Trophoblast cell (in vitro differentiated cells and primary cell): ENCODE results near the gene KRT83.
"Not testable (repeated sequence)": the region's sequence is repeated elsewhere in the genome, so short reads cannot be mapped to it uniquely, and the experiment has no call there.

ENCODE experiments used
- DNase-seq, 2 donors: peaks; one replicate each; pipeline ENCODE4 v3.0.0-alpha.2; 2016
- H2AFZ ChIP-seq: 2 replicates; pipeline ENCODE4 v1.6.1; 2013; ENCODE audit warnings: low read length, moderate library complexity, mild to moderate bottlenecking; ENCODE audit not compliant: insufficient read depth, poor library complexity
- H2AK5ac ChIP-seq: 2 replicates; pipeline ENCODE4 v1.6.1; 2013; ENCODE audit warnings: mild to moderate bottlenecking, low read length
- H2BK120ac ChIP-seq: 2 replicates; pipeline ENCODE4 v1.6.1; 2013; ENCODE audit warnings: low read length, mild to moderate bottlenecking, moderate library complexity; ENCODE audit not compliant: insufficient read depth, poor library complexity
- H2BK12ac ChIP-seq: 2 replicates; pipeline ENCODE4 v1.6.1; 2013; ENCODE audit warnings: mild to moderate bottlenecking, low read length, moderate library complexity
- H2BK5ac ChIP-seq: 2 replicates; pipeline ENCODE4 v1.6.1; 2013; ENCODE audit warnings: low read length, low read depth, moderate library complexity, mild to moderate bottlenecking; ENCODE audit not compliant: poor library complexity
- H3K14ac ChIP-seq: 2 replicates; pipeline ENCODE4 v1.6.1; 2013; ENCODE audit warnings: mild to moderate bottlenecking, low read length
- H3K18ac ChIP-seq: 2 replicates; pipeline ENCODE4 v1.6.1; 2013; ENCODE audit warnings: mild to moderate bottlenecking, low read length
- H3K23ac ChIP-seq: 2 replicates; pipeline ENCODE4 v1.6.1; 2013; ENCODE audit warnings: low read length
- H3K27ac ChIP-seq: 2 replicates; pipeline ENCODE4 v1.5.1; 2013; ENCODE audit warnings: low read depth, mild to moderate bottlenecking, inconsistent platforms, low read length, moderate library complexity
- H3K27me3 ChIP-seq: 2 replicates; pipeline ENCODE4 v1.6.1; 2013; ENCODE audit warnings: inconsistent platforms, mild to moderate bottlenecking, low read length, moderate library complexity; ENCODE audit not compliant: insufficient read depth
- H3K36me3 ChIP-seq, 2 experiments: 1 replicate in 1 of 2; 2 replicates in 1 of 2; pipeline ENCODE4 v1.6.1; 2013; ENCODE audit warnings: low read length in 2 of 2, mild to moderate bottlenecking in 2 of 2, moderate library complexity in 1 of 2; ENCODE audit not compliant: insufficient read depth in 2 of 2, control insufficient read depth in 1 of 2
- H3K4ac ChIP-seq: 2 replicates; pipeline ENCODE4 v1.6.1; 2013; ENCODE audit warnings: low read depth, mild to moderate bottlenecking, low read length, moderate library complexity
- H3K4me1 ChIP-seq, 2 experiments: 1 replicate in 1 of 2; 2 replicates in 1 of 2; pipeline ENCODE4 v1.6.1; 2013; ENCODE audit warnings: low read length in 2 of 2, mild to moderate bottlenecking in 2 of 2, moderate library complexity in 1 of 2; ENCODE audit not compliant: insufficient read depth in 2 of 2, control insufficient read depth in 1 of 2
- H3K4me2 ChIP-seq: 2 replicates; pipeline ENCODE4 v1.6.1; 2013; ENCODE audit warnings: inconsistent platforms, mild to moderate bottlenecking, low read length, moderate library complexity
- H3K4me3 ChIP-seq: 2 replicates; pipeline ENCODE4 v1.5.1; 2013; ENCODE audit warnings: mild to moderate bottlenecking, low read depth, low read length, inconsistent platforms
- H3K79me1 ChIP-seq: one replicate; pipeline ENCODE4 v1.6.1; 2013; ENCODE audit warnings: low read length
- H3K79me2 ChIP-seq: 2 replicates; pipeline ENCODE4 v1.6.1; 2013; ENCODE audit warnings: low read length, mild to moderate bottlenecking; ENCODE audit not compliant: control insufficient read depth, insufficient read depth, poor library complexity
- H3K9ac ChIP-seq: 2 replicates; pipeline ENCODE4 v1.6.1; 2013; ENCODE audit warnings: mild to moderate bottlenecking, low read length
- H3K9me3 ChIP-seq: 2 replicates; pipeline ENCODE4 v1.6.1; 2013; ENCODE audit warnings: low read depth, mild to moderate bottlenecking, control low read depth, inconsistent platforms, low read length; ENCODE audit not compliant: insufficient read depth
- H4K12ac ChIP-seq: 2 replicates; pipeline ENCODE4 v1.6.1; 2013; ENCODE audit warnings: low read depth, mild to moderate bottlenecking, low read length, moderate library complexity
- H4K8ac ChIP-seq: 2 replicates; pipeline ENCODE4 v1.6.1; 2013; ENCODE audit warnings: low read depth, mild to moderate bottlenecking, low read length, moderate library complexity
- H4K91ac ChIP-seq: one replicate; pipeline ENCODE4 v1.6.1; 2013; ENCODE audit warnings: low read depth, mild to moderate bottlenecking, low read length, moderate library complexity
- WGBS: extraction: QIAGEN DNeasy Blood & Tissue Kit; methylation state at CpG from one replicate; pipeline ENCODE4 v1.1.7; 2013; ENCODE audit warnings: missing lambda C conversion rate; ENCODE audit not compliant: insufficient read length, insufficient coverage; ENCODE audit errors: extremely low coverage; 5-methylcytosine and 5-hydroxymethylcytosine counted together

The KRT83 gene

GRCh38 chr12:52287816-52288805 lies 33.1 kb downstream of the KRT83 start:
- H4K91ac ChIP-seq, H3K79me1 ChIP-seq, H3K4me3 ChIP-seq, H3K36me3 ChIP-seq, H2BK5ac ChIP-seq, H3K9ac ChIP-seq, H3K27ac ChIP-seq, H4K8ac ChIP-seq, H3K4me2 ChIP-seq, H2AK5ac ChIP-seq, H3K4ac ChIP-seq, H2AFZ ChIP-seq, H4K12ac ChIP-seq, H3K9me3 ChIP-seq, H3K18ac ChIP-seq, H3K79me2 ChIP-seq, H3K4me1 ChIP-seq, H3K23ac ChIP-seq, H2BK12ac ChIP-seq, H3K27me3 ChIP-seq, H2BK120ac ChIP-seq, H3K14ac ChIP-seq: not testable (repeated sequence)
- DNase-seq, result peak; percentile 72 to 81
- no CpG with 5 or more reads among the region's 17 CpGs for WGBS

- not testable (repeated sequence) for H4K12ac ChIP-seq, H2BK12ac ChIP-seq, H3K14ac ChIP-seq, H3K18ac ChIP-seq, H2AK5ac ChIP-seq, H3K4me1 ChIP-seq, H3K4me2 ChIP-seq, H3K27me3 ChIP-seq, H3K4me3 ChIP-seq, H3K23ac ChIP-seq, H2BK5ac ChIP-seq, H2AFZ ChIP-seq, H3K4ac ChIP-seq, H4K91ac ChIP-seq, H3K79me1 ChIP-seq, DNase-seq, H3K79me2 ChIP-seq, H3K9me3 ChIP-seq, H4K8ac ChIP-seq, H2BK120ac ChIP-seq, H3K9ac ChIP-seq, H3K36me3 ChIP-seq, H3K27ac ChIP-seq
- no CpG with 5 or more reads among the region's 21 CpGs for WGBS
Measured at GRCh38 chr12:52286857-52287785, 34.1 kb downstream of the KRT83 start.

DNA sequence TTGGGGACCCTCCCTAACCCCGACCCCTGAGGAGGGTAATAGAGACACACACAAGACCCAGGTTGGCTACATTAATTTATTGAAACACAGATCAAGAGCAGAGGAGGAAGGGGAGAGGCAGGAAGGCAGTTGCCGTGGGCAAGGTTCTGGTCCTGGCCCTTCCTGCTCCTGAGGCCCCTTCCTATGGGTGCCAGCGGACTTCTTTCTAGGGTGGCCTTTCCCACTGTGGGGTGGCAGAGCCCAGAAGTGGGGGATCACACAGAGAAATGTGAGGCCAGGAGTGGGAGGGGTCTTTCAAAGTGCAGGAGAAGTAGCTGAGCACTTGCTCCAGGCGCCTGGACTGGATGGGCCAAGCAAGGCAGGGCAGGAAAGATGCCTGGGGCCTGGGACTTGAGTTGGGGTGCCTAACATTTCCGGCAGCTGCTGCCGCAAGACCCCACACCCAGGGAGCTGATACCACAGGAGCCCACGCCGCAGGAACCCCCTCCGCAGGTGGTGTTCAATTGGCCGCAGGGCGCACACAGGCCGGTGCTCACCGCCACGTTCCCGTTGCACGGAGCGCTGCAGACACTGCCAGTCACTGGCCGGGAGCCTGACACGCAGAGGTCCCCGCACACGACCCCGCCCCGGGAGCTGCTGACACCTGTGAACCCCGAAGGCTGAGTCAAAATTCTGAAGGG lies 35.2 kb downstream of the KRT83 start:
- no peak overlapping the region for H4K8ac ChIP-seq
- peaks cover 5 to 9% of the 10 kb centered on the region in 2 experiments for H3K4me1 ChIP-seq
- H3K4ac ChIP-seq, result no peak overlapping the region
- no peaks in the 10 kb centered on the region for H3K27me3 ChIP-seq
- H2AFZ ChIP-seq, result no peak overlapping the region
- no peak overlapping the region for H2BK5ac ChIP-seq
- H3K27ac ChIP-seq, result no peak overlapping the region
- H3K14ac ChIP-seq, result no peak overlapping the region
- no peak overlapping the region for H4K91ac ChIP-seq
- no peak overlapping the region for H3K23ac ChIP-seq
- no peak overlapping the region for H2AK5ac ChIP-seq
- no peak overlapping the region for H2BK120ac ChIP-seq
- H3K9me3 ChIP-seq, result peaks cover 2% of the 10 kb centered on the region
- no peaks in the 10 kb centered on the region for H3K36me3 ChIP-seq
- no peak for DNase-seq
- H3K79me1 ChIP-seq, result peaks cover 4% of the 10 kb centered on the region
- H3K4me2 ChIP-seq, result no peak overlapping the region
- H3K9ac ChIP-seq, result no peak overlapping the region
- H3K18ac ChIP-seq, result no peak overlapping the region
- no CpG with 5 or more reads among the region's 24 CpGs for WGBS
- no peak overlapping the region for H3K4me3 ChIP-seq
- no peak overlapping the region for H4K12ac ChIP-seq
- H3K79me2 ChIP-seq, result no peaks in the 10 kb centered on the region
- H2BK12ac ChIP-seq, result no peak overlapping the region

GRCh38 chr12:52285172-52285745 lies 35.9 kb downstream of the KRT83 start:
- Histone ChIP-seq H2AFZ (no peak overlapping the region), H3K4me1 (peaks cover 12 to 16% of the 10 kb centered on the region in 2 experiments), H3K27ac (no peak overlapping the region), H3K4me3 (no peak overlapping the region), H3K4me2 (no peak overlapping the region), H3K79me1 (peaks cover 4% of the 10 kb centered on the region), H2AK5ac (no peak overlapping the region), H2BK5ac (no peak overlapping the region), H4K12ac (no peak overlapping the region), H3K9me3 (peaks cover 2% of the 10 kb centered on the region), H2BK120ac (no peak overlapping the region), H2BK12ac (no peak overlapping the region), H3K14ac (no peak overlapping the region), H4K91ac (no peak overlapping the region), H3K9ac (no peak overlapping the region), H3K27me3 (no peaks in the 10 kb centered on the region), H3K23ac (no peak overlapping the region), H3K79me2 (no peaks in the 10 kb centered on the region), H3K18ac (no peak overlapping the region), H3K36me3 (no peaks in the 10 kb centered on the region), H4K8ac (no peak overlapping the region), H3K4ac (no peak overlapping the region)
- no peak for DNase-seq
- no CpG with 5 or more reads among the region's 2 CpGs for WGBS
